Osteocyte (in vitro differentiated cells): ENCODE data around the gene FOXC1. TPM values are rescaled to one million over a fixed set of nuclear protein-coding genes. Genes with fewer than 3 reads are reported as not detected.

Source experiments
- DNase-seq: peaks from one replicate; pipeline ENCODE4 v3.0.0; 2021; ENCODE audit warnings: mixed read lengths; ENCODE audit not compliant: unreplicated experiment; ENCODE audit errors: extremely low spot score
- H3K27ac Mint-ChIP-seq: one replicate; pipeline ENCODE4 v1.8.0; 2021; ENCODE audit warnings: mild to moderate bottlenecking, mixed read lengths; ENCODE audit not compliant: unreplicated experiment
- H3K27me3 Mint-ChIP-seq: one replicate; pipeline ENCODE4 v1.8.0; 2021; ENCODE audit warnings: mixed read lengths; ENCODE audit not compliant: unreplicated experiment
- H3K36me3 Mint-ChIP-seq: one replicate; pipeline ENCODE4 v1.8.0; 2021; ENCODE audit warnings: mixed read lengths; ENCODE audit not compliant: unreplicated experiment
- H3K4me1 Mint-ChIP-seq: one replicate; pipeline ENCODE4 v1.8.0; 2021; ENCODE audit warnings: mixed read lengths; ENCODE audit not compliant: unreplicated experiment
- H3K4me3 Mint-ChIP-seq: one replicate; pipeline ENCODE4 v1.8.0; 2021; ENCODE audit warnings: mild to moderate bottlenecking, moderate library complexity, mixed read lengths; ENCODE audit not compliant: unreplicated experiment
- H3K9me3 Mint-ChIP-seq: one replicate; pipeline ENCODE4 v1.8.0; 2021; ENCODE audit warnings: mixed read lengths; ENCODE audit not compliant: unreplicated experiment
- total RNA-seq: library from RNA; stranded (reverse); gene quantifications from 2 replicates; pipeline ENCODE4 v1.2.1, GENCODE V29; 2021
- TF ChIP-seq, protein P1 (sequence below): fragments of 200-600 bp; sonication (generic); IDR thresholded peaks from 2 replicates; pipeline ENCODE4 v1.5.0; 2021; ENCODE audit warnings: antibody characterized with exemption, mild to moderate bottlenecking, moderate library complexity

FOXC1 gene
- total RNA-seq, 1 donor from 2014 or later: 106 TPM

DNA sequence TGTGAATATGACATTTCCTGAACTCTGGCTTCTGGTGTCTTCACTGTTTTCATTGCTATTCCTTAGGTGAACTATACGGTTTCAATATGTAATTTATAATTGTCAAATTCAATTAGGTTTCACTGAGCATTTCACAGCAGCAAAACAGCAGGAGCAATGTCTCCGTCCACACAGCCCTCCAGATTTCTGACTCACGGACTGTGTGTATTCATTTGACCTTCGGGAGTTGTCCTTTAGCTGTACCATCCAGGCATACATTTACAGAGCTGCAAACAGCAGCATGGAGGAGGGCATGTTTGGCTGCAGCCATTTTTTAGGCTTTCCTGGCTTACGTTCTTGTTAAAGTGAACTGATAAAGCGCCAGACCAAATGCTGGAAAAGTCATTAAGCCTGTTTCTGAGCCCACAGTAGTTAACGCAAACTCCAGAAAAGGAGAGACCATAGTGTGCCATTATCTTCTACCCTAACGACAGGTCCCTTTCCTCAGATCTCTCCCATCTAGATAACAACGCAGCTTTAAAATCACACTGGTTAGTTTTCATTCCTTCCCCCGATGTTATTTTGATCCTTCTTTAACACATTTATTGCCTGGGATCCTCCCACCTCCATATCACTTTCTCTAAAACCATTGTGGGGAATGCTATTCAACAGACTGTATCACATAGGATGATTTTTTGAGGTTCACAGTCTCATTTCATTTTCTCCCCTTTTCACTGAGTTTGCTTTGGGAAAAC, 18.3 kb downstream of the FOXC1 start:
- Mint-ChIP-seq H3K4me3 (no peak overlapping the region), H3K36me3 (peaks cover 14% of the 10 kb centered on the region), H3K27me3 (no peaks in the 10 kb centered on the region), H3K27ac (peak overlapping the region; percentile 97), H3K4me1 (peaks cover 57% of the 10 kb centered on the region), H3K9me3 (no peaks in the 10 kb centered on the region)
- DNase-seq: no peak
- TF ChIP-seq, protein P1, sequence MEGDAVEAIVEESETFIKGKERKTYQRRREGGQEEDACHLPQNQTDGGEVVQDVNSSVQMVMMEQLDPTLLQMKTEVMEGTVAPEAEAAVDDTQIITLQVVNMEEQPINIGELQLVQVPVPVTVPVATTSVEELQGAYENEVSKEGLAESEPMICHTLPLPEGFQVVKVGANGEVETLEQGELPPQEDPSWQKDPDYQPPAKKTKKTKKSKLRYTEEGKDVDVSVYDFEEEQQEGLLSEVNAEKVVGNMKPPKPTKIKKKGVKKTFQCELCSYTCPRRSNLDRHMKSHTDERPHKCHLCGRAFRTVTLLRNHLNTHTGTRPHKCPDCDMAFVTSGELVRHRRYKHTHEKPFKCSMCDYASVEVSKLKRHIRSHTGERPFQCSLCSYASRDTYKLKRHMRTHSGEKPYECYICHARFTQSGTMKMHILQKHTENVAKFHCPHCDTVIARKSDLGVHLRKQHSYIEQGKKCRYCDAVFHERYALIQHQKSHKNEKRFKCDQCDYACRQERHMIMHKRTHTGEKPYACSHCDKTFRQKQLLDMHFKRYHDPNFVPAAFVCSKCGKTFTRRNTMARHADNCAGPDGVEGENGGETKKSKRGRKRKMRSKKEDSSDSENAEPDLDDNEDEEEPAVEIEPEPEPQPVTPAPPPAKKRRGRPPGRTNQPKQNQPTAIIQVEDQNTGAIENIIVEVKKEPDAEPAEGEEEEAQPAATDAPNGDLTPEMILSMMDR: no peak

DNA sequence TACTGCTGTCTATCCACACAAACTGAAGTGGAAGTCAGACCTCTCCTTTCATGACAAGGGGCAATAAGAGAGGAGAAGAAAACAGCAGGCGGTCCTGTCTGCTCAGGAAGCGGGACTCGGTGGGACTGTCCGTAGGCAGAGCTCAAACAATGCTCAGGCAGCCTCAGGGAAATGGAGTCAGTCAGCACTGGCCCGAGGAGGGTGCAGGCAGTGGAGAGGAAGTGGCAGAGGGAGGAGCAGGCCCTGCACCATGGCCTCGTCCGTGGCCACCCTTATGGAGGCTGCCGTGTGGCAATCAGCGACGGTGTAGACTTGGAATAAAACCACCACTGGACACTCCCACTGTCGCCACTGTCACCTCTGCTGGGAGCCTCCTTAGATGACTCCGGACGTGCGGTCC, 19.6 kb downstream of the FOXC1 start:
- TF ChIP-seq, protein P1: no peak
- peak overlapping the region; percentile 97 for H3K27ac Mint-ChIP-seq
- no peaks in the 10 kb centered on the region for H3K27me3 Mint-ChIP-seq
- DNase-seq: no peak
- no peaks in the 10 kb centered on the region for H3K9me3 Mint-ChIP-seq
- peaks cover 49% of the 10 kb centered on the region for H3K4me1 Mint-ChIP-seq
- peaks cover 11% of the 10 kb centered on the region for H3K36me3 Mint-ChIP-seq
- no peak overlapping the region for H3K4me3 Mint-ChIP-seq

DNA sequence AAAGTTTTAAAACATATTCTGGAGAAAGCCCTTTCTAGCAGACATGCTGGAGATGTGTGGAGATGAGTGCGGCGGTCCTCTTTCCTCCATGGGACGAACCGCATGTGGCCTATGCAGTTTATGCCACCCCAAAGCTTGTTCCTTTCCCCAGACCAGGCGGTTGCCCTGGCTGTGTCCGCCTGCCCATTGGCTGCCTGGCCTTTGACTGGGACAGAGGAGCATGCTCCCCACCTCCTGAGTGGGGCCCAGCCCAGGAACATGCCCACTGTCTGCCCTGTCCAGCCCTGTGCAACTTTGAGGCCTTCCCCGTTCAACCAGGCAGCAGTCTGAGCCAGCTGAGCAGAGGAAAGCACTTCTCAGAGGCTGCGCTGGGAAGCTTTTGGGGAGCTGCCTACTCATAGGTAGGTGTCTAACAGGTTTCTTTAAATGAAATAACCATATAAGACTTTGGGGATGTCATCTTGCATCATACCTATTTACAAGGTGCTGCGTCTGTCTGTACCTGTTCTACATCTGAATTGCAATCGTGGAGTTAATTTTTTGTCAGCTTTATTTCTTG, 20.6 kb downstream of the FOXC1 start:
- Mint-ChIP-seq H3K4me3 (no peak overlapping the region), H3K4me1 (peaks cover 45% of the 10 kb centered on the region), H3K9me3 (no peaks in the 10 kb centered on the region), H3K27ac (no peak overlapping the region), H3K27me3 (no peaks in the 10 kb centered on the region), H3K36me3 (peaks cover 11% of the 10 kb centered on the region)
- DNase-seq: no peak
- TF ChIP-seq, protein P1: no peak

DNA sequence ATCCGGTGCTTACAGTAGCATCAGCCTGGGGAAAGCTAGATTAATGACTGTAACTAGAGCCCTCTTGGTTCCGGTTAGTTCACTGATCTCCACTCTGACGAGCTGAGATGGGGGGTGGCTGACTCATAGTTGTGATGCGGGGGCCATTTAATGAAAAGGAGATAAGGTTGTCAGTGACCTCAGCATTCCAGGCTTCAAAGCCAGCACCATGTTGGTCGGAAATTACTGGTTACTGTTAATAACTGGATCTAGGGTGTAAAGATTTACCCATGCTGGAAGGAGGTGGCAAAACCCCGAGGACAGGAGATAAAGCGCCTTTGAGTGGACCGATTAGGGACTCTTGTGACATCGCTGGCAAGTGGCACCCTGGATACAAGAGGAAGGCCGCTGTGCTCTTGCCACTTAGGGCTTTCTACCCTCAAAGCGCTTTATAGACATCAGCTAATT, 21.1 kb downstream of the FOXC1 start:
- H3K27me3 Mint-ChIP-seq: no peaks in the 10 kb centered on the region
- H3K4me1 Mint-ChIP-seq: peaks cover 40% of the 10 kb centered on the region
- DNase-seq: no peak

DNA sequence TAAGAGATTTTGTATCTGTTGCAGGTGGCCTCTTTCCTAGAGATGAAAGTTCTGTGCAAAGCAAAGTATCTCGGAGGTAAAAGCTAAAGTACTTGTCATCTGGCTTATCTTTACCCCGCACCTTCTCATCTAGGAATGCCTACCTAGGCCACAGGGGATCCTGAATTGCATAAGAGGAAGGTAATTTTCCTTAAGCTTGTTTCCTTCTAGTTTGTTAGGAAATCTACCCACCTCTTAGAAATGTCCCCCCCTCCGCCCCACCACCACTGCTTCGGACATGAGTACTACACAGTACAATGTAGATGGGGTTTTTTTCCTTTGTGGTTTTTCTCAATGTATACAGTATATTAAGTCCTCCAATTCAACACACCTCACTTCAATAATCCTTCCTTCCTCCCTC, 21.5 kb downstream of the FOXC1 start:
- peaks cover 39% of the 10 kb centered on the region for H3K4me1 Mint-ChIP-seq
- H3K36me3 Mint-ChIP-seq: peaks cover 11% of the 10 kb centered on the region
- no peak overlapping the region for H3K4me3 Mint-ChIP-seq
- H3K27ac Mint-ChIP-seq: no peak overlapping the region
- TF ChIP-seq, protein P1: no peak
- H3K9me3 Mint-ChIP-seq: no peaks in the 10 kb centered on the region
- DNase-seq: no peak
- H3K27me3 Mint-ChIP-seq: no peaks in the 10 kb centered on the region

More for the DNA sequence above, 21.1 kb downstream of the FOXC1 start:
- TF ChIP-seq, protein P1: no peak
- Mint-ChIP-seq H3K4me3 (no peak overlapping the region), H3K9me3 (no peaks in the 10 kb centered on the region), H3K27ac (no peak overlapping the region), H3K36me3 (peaks cover 11% of the 10 kb centered on the region)
